OCI-LY1 (cell line): ENCODE results near the gene CPTP.

Experiments used
- H2AFZ ChIP-seq: fragments of 200-600 bp; sonication (generic), shearing (Covaris generic); 2 replicates; pipeline ENCODE4 v1.6.0; 2014; ENCODE audit warnings: antibody characterized with exemption, mild to moderate bottlenecking, low read length
- H3F3A ChIP-seq: fragments of 200-600 bp; sonication (generic), shearing (Covaris generic); 2 replicates; pipeline ENCODE4 v1.6.0; 2014; ENCODE audit warnings: mild to moderate bottlenecking, antibody characterized with exemption, low read length, moderate library complexity; ENCODE audit not compliant: insufficient read depth
- H3K27ac ChIP-seq: fragments of 200-600 bp; sonication (generic); 2 replicates; pipeline ENCODE4 v1.5.1; 2014; ENCODE audit warnings: low read length, mixed run types, mild to moderate bottlenecking, low read depth; ENCODE audit not compliant: poor library complexity, severe bottlenecking
- H3K27me3 ChIP-seq: fragments of 200-600 bp; sonication (generic); 2 replicates; pipeline ENCODE4 v1.6.0; 2014; ENCODE audit warnings: antibody characterized with exemption, mild to moderate bottlenecking, low read length, moderate library complexity; ENCODE audit not compliant: insufficient read depth
- H3K36me3 ChIP-seq: fragments of 200-600 bp; sonication (generic); 2 replicates; pipeline ENCODE4 v1.6.1; 2014; ENCODE audit warnings: mild to moderate bottlenecking, antibody characterized with exemption, low read length, moderate library complexity, mixed read lengths; ENCODE audit not compliant: insufficient read depth
- H3K4me1 ChIP-seq: fragments of 200-600 bp; sonication (generic); 2 replicates; pipeline ENCODE4 v1.5.1; 2014; ENCODE audit warnings: mild to moderate bottlenecking, low read length, moderate library complexity; ENCODE audit not compliant: insufficient read depth, severe bottlenecking
- H3K4me2 ChIP-seq: fragments of 200-600 bp; sonication (generic), shearing (Covaris generic); 2 replicates; pipeline ENCODE4 v1.6.1; 2014; ENCODE audit warnings: low read length
- H3K4me3 ChIP-seq: fragments of 200-600 bp; sonication (generic); 2 replicates; pipeline ENCODE4 v1.5.1; 2014; ENCODE audit warnings: low read length, low read depth, mild to moderate bottlenecking, mixed read lengths; ENCODE audit not compliant: poor library complexity, severe bottlenecking
- H3K79me2 ChIP-seq: fragments of 200-600 bp; shearing (Covaris generic); 2 replicates; pipeline ENCODE4 v1.6.1; 2016; ENCODE audit warnings: mixed run types, low read length, mixed read lengths; ENCODE audit not compliant: insufficient read depth
- H3K9ac ChIP-seq: fragments of 200-600 bp; sonication (generic), shearing (Covaris generic); 2 replicates; pipeline ENCODE4 v1.6.1; 2014; ENCODE audit warnings: mild to moderate bottlenecking, low read length, mixed read lengths
- H3K9me2 ChIP-seq: fragments of 200-600 bp; sonication (generic), shearing (Covaris generic); 2 replicates; pipeline ENCODE4 v1.6.1; 2014; ENCODE audit warnings: low read depth, mild to moderate bottlenecking, low read length, mixed read lengths
- H3K9me3 ChIP-seq: fragments of 200-600 bp; shearing (Covaris generic); 2 replicates; pipeline ENCODE4 v1.6.1; 2014; ENCODE audit warnings: low read length, mixed read lengths
- H4K20me1 ChIP-seq: fragments of 200-600 bp; sonication (generic), shearing (Covaris generic); 2 replicates; pipeline ENCODE4 v1.6.0; 2016; ENCODE audit warnings: mild to moderate bottlenecking, low read length; ENCODE audit not compliant: insufficient read depth
- EZH2 ChIP-seq: fragments of 200-600 bp; sonication (generic), shearing (Covaris generic); IDR thresholded peaks from 2 replicates; pipeline ENCODE4 v1.8.0; 2017; ENCODE audit warnings: borderline replicate concordance, mixed run types, mild to moderate bottlenecking, antibody characterized with exemption, low read length, moderate library complexity, mixed read lengths
- TF ChIP-seq, protein P1 (sequence below): fragments of 200-600 bp; sonication (generic), shearing (Covaris generic); IDR thresholded peaks from 2 replicates; pipeline ENCODE4 v1.5.1; 2017; ENCODE audit warnings: mild to moderate bottlenecking, antibody characterized with exemption, low read length, moderate library complexity, mixed read lengths

The CPTP gene

DNA sequence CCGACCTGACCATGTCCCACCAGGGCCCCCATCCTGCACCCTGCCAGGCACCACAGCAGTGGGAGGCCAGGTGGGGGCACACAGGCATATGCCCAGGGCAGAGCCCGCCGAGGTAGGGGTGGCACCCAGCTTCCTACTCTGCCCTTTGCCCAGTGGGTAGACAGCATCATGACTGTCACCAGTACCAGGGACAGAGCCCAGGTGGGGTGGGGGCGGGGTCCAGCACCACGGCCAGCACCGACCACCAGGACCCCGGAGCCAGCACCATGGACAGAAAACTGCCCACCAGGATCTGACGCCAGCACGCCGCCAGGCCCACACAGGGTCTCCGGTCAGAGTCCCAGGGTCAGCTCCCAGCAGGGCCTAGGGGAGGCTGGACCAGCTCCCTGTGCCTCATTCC lies 10.2 kb downstream of the CPTP start:
- no peaks in the 10 kb centered on the region for H4K20me1 ChIP-seq
- H3K4me2 ChIP-seq = no peak overlapping the region
- no peak overlapping the region for H3K4me3 ChIP-seq
- no peak overlapping the region for H3K27ac ChIP-seq
- H3K36me3 ChIP-seq = no peaks in the 10 kb centered on the region; the same call in 1 of the 2 replicates
- H3K9ac ChIP-seq = no peak overlapping the region
- no peak overlapping the region for H2AFZ ChIP-seq
- H3K79me2 ChIP-seq = no peaks in the 10 kb centered on the region
- TF ChIP-seq EZH2 = no peak
- TF ChIP-seq, protein P1, sequence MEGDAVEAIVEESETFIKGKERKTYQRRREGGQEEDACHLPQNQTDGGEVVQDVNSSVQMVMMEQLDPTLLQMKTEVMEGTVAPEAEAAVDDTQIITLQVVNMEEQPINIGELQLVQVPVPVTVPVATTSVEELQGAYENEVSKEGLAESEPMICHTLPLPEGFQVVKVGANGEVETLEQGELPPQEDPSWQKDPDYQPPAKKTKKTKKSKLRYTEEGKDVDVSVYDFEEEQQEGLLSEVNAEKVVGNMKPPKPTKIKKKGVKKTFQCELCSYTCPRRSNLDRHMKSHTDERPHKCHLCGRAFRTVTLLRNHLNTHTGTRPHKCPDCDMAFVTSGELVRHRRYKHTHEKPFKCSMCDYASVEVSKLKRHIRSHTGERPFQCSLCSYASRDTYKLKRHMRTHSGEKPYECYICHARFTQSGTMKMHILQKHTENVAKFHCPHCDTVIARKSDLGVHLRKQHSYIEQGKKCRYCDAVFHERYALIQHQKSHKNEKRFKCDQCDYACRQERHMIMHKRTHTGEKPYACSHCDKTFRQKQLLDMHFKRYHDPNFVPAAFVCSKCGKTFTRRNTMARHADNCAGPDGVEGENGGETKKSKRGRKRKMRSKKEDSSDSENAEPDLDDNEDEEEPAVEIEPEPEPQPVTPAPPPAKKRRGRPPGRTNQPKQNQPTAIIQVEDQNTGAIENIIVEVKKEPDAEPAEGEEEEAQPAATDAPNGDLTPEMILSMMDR = no peak
- H3K27me3 ChIP-seq = no peaks in the 10 kb centered on the region
- no peaks in the 10 kb centered on the region for H3K9me3 ChIP-seq
- no peaks in the 10 kb centered on the region for H3F3A ChIP-seq
- H3K9me2 ChIP-seq = no peaks in the 10 kb centered on the region
- no peaks in the 10 kb centered on the region for H3K4me1 ChIP-seq

DNA sequence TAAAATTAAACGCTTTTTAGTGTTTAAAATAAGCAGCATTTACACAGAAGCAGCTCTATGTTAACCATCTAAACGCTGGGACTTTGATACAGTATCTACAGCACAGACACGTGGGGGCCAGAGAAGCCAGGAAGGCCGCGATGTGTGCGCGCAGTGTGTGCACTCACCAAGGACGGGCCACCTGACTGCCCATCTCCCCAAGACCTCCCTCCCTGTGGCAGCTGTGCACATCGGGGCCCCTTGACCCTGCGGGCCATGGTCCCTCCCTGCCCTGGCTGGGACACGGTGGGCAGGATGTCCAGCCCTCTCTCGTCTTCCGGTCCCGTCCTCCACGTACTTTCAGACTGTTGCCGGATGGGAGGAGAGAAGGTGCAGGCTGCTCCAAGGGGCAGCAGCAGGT lies 10.7 kb downstream of the CPTP start:
- TF ChIP-seq, protein P1 = no peak
- TF ChIP-seq EZH2 = no peak
- no peaks in the 10 kb centered on the region for H3K9me2 ChIP-seq
- H3K36me3 ChIP-seq = no peaks in the 10 kb centered on the region; the same call in 1 of the 2 replicates
- H3K4me1 ChIP-seq = no peaks in the 10 kb centered on the region
- H2AFZ ChIP-seq = no peak overlapping the region
- H3K9ac ChIP-seq = no peak overlapping the region
- H3K79me2 ChIP-seq = no peaks in the 10 kb centered on the region
- no peak overlapping the region for H3K27ac ChIP-seq
- no peak overlapping the region for H3K4me2 ChIP-seq
- H3K9me3 ChIP-seq = no peaks in the 10 kb centered on the region
- no peaks in the 10 kb centered on the region for H3K27me3 ChIP-seq
- H3K4me3 ChIP-seq = no peak overlapping the region
- no peaks in the 10 kb centered on the region for H4K20me1 ChIP-seq
- no peaks in the 10 kb centered on the region for H3F3A ChIP-seq

DNA sequence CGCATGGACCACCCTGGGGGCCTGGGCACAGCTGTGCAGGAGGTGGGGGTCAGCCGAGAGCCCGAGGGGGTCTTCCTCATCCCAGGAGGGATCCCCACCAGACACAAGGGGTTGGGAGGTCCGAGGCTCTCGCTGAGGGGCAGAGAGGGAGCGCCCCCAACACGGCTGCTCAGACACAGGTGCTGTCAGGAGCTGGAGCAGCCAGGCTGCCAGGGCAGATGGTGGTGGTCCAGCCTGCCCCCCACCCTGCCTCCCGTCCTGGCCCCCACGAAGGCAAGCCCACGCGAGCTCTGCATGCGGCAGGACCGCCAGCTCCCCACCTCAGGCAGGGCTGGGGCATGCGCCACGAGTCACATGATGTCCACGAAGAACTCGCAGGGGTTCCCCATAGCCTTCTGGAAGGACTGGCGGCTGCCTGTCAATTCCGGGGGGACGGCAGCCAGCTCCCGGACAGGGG lies 11.2 kb downstream of the CPTP start:
- Histone ChIP-seq H3K36me3 (no peaks in the 10 kb centered on the region; the same call in 1 of the 2 replicates), H3K9ac (no peak overlapping the region), H3K27me3 (no peaks in the 10 kb centered on the region), H3K79me2 (no peaks in the 10 kb centered on the region), H3K4me2 (no peak overlapping the region), H3K27ac (no peak overlapping the region), H4K20me1 (no peaks in the 10 kb centered on the region), H2AFZ (no peak overlapping the region), H3K9me3 (no peaks in the 10 kb centered on the region), H3F3A (no peaks in the 10 kb centered on the region), H3K4me3 (no peak overlapping the region), H3K4me1 (no peaks in the 10 kb centered on the region), H3K9me2 (no peaks in the 10 kb centered on the region)
- no peak for TF ChIP-seq EZH2
- TF ChIP-seq, protein P1 = no peak
